ENCODE measurements around the gene MYO1B. TPM values are rescaled to one million over a fixed set of nuclear protein-coding genes. Genes with fewer than 3 reads are reported as not detected.

MYO1B gene
- total RNA-seq, 1 donor from 2014 or later = 67.7 TPM

DNA sequence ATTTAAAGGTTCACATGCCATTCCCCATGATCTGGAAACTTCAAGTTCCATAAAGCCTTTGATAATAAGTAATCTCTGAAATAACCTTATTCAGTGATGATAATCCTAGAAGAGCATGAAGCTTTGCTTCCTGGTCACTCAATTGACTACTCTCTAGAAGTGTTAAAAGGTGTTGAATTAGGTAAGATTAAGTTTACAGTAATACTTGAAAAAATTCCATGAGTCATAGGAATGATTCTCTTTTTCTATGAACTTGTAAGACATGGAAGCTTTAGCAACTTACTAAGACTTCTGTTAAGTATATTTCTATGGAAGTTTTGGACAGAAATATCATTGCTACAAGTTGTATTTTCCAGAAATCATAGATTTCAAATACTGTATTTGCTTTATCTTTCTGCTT lies 100.6 kb downstream of the MYO1B start:
- H3K4me1 Mint-ChIP-seq (ENCODE audit: unreplicated experiment) = no peaks in the 10 kb centered on the region
- H3K36me3 Mint-ChIP-seq = peaks cover 37% of the 10 kb centered on the region
- TF ChIP-seq, protein P1, sequence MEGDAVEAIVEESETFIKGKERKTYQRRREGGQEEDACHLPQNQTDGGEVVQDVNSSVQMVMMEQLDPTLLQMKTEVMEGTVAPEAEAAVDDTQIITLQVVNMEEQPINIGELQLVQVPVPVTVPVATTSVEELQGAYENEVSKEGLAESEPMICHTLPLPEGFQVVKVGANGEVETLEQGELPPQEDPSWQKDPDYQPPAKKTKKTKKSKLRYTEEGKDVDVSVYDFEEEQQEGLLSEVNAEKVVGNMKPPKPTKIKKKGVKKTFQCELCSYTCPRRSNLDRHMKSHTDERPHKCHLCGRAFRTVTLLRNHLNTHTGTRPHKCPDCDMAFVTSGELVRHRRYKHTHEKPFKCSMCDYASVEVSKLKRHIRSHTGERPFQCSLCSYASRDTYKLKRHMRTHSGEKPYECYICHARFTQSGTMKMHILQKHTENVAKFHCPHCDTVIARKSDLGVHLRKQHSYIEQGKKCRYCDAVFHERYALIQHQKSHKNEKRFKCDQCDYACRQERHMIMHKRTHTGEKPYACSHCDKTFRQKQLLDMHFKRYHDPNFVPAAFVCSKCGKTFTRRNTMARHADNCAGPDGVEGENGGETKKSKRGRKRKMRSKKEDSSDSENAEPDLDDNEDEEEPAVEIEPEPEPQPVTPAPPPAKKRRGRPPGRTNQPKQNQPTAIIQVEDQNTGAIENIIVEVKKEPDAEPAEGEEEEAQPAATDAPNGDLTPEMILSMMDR (conservative IDR thresholded peaks at IDR 0.05) = no peak
- no peaks in the 10 kb centered on the region for H3K27me3 Mint-ChIP-seq
- no peak overlapping the region for H3K4me3 Mint-ChIP-seq
- DNase-seq (ENCODE audit: extremely low spot score, unreplicated experiment) = no peak
- H3K9me3 Mint-ChIP-seq = no peaks in the 10 kb centered on the region
- H3K27ac Mint-ChIP-seq = no peak overlapping the region

DNA sequence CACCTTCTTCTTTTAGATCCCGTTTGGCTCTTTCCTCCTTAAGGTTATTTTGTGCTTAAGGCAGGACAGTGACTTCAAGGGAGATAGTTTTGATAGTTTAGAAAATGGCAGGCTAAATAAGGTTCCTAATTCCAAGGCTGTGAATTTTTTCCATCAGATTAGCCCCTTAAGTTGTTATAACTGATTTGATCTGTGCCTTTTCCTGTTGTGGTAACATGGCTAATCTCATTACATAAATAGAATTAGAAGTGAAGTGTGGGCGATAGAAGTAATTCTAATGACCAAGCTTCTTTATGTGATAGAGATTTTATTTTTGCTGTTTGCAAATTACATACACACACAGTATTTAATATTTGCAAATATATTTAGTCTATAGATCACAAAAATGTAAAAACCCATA lies 102.0 kb downstream of the MYO1B start:
- Mint-ChIP-seq H3K9me3 (no peaks in the 10 kb centered on the region), H3K27ac (no peak overlapping the region), H3K4me3 (no peak overlapping the region), H3K27me3 (no peaks in the 10 kb centered on the region), H3K36me3 (peaks cover 30% of the 10 kb centered on the region), H3K4me1 (ENCODE audit: unreplicated experiment) (no peaks in the 10 kb centered on the region)
- TF ChIP-seq, protein P1 (conservative IDR thresholded peaks at IDR 0.05) = no peak
- no peak for DNase-seq (ENCODE audit: extremely low spot score, unreplicated experiment)

DNA sequence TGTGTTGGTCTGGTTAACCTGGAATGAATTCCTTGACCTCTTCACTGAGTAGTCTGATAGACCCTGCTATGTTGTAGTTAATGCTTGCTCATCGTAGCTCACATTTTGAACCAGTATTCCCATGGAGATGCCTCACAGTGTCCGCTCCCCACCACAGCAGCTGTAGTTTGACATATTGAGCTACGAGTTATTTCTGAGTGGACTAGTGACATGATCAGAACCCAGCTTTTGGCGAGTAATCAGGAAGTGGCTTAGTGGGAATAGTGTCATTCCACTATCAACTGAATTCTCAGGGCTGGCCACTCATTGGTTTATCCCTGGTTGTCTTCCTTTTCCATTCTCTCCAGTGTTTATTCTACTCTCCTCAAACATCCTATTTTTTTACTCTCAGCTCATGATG lies 102.7 kb downstream of the MYO1B start:
- TF ChIP-seq, protein P1 (conservative IDR thresholded peaks at IDR 0.05) = no peak
- Mint-ChIP-seq H3K27me3 (no peaks in the 10 kb centered on the region), H3K9me3 (no peaks in the 10 kb centered on the region), H3K27ac (no peak overlapping the region), H3K4me3 (no peak overlapping the region), H3K4me1 (ENCODE audit: unreplicated experiment) (no peaks in the 10 kb centered on the region), H3K36me3 (peaks cover 28% of the 10 kb centered on the region)
- no peak for DNase-seq (ENCODE audit: extremely low spot score, unreplicated experiment)

DNA sequence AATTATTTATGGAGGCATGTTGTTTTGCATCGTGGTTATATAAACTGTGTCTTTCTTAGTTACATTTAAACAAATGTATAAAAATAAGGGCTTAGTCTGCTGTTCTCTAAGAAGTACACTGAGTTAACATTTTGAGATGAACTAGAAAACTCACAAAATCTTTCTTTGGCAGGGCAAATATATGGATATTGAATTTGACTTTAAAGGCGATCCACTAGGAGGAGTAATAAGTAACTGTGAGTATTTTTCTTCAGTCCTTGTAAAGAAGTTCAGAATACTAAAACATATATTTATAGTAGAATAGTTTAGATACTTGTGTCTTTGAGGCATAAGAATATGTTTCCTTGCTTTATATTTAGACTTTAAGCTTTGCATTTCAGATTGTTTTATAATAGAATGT lies 104.8 kb downstream of the MYO1B start:
- peaks cover 21% of the 10 kb centered on the region for H3K36me3 Mint-ChIP-seq
- no peak for DNase-seq (ENCODE audit: extremely low spot score, unreplicated experiment)
- H3K9me3 Mint-ChIP-seq = peaks cover 4% of the 10 kb centered on the region
- no peak overlapping the region for H3K4me3 Mint-ChIP-seq
- H3K27ac Mint-ChIP-seq = no peak overlapping the region
- no peaks in the 10 kb centered on the region for H3K4me1 Mint-ChIP-seq (ENCODE audit: unreplicated experiment)
- no peaks in the 10 kb centered on the region for H3K27me3 Mint-ChIP-seq
- TF ChIP-seq, protein P1 (conservative IDR thresholded peaks at IDR 0.05) = no peak

- Mint-ChIP-seq H3K9me3 (peaks cover 6% of the 10 kb centered on the region), H3K4me3 (no peak overlapping the region), H3K27me3 (no peaks in the 10 kb centered on the region), H3K27ac (no peak overlapping the region), H3K4me1 (ENCODE audit: unreplicated experiment) (no peaks in the 10 kb centered on the region), H3K36me3 (peaks cover 20% of the 10 kb centered on the region)
- TF ChIP-seq, protein P1 (conservative IDR thresholded peaks at IDR 0.05) = no peak
- no peak for DNase-seq (ENCODE audit: extremely low spot score, unreplicated experiment)
Observed at GRCh38 chr2:191350826-191351225, 105.6 kb downstream of the MYO1B start.

GRCh38 chr2:191351298-191351697 lies 106.1 kb downstream of the MYO1B start:
- Mint-ChIP-seq H3K4me1 (ENCODE audit: unreplicated experiment) (no peaks in the 10 kb centered on the region), H3K36me3 (peaks cover 20% of the 10 kb centered on the region), H3K27ac (no peak overlapping the region), H3K9me3 (peaks cover 6% of the 10 kb centered on the region), H3K27me3 (no peaks in the 10 kb centered on the region), H3K4me3 (no peak overlapping the region)
- no peak for DNase-seq (ENCODE audit: extremely low spot score, unreplicated experiment)
- TF ChIP-seq, protein P1 (conservative IDR thresholded peaks at IDR 0.05) = no peak
